Lung microvascular endothelial cell (primary cell): ENCODE data around the gene PTPN4. TPM values are rescaled to one million over a fixed set of nuclear protein-coding genes. Genes with fewer than 3 reads are reported as not detected.
"Not testable (repeated sequence)": the region's sequence is repeated elsewhere in the genome, so short reads cannot be mapped to it uniquely, and the experiment has no call there.

Experiments used
- DNase-seq, 2 donors: peaks; one replicate each; pipeline versions ENCODE4 v3.0.0 to v3.0.0-alpha.2; 2010; ENCODE audit warnings: low read depth in 2 of 2
- total RNA-seq: library from RNA; depleted of rRNA; stranded (reverse); fragments of >200 nt; gene quantifications from 2 replicates; pipeline ENCODE4 v1.2.1, GENCODE V29; 2014

Gene PTPN4
- total RNA-seq, 1 donor from 2014 or later = 26.2 TPM

DNA sequence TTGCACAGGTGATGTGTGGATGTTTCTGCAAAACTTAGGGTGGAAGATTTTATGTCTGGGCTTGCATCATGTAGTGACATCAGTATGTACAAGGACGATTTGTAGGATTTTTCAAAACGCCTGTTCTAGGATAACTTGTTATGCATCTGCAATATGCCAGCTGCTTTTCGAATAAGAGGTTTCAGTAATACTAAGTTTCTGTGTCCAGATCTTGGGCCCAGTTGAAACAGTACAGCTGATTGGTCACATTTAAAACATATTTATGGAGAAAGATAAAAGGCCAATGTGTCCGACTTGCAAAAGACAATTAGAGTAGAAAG lies 1.2 kb downstream of the PTPN4 start:
- peak in 1 of 2 donors; percentile 36 for DNase-seq

DNA sequence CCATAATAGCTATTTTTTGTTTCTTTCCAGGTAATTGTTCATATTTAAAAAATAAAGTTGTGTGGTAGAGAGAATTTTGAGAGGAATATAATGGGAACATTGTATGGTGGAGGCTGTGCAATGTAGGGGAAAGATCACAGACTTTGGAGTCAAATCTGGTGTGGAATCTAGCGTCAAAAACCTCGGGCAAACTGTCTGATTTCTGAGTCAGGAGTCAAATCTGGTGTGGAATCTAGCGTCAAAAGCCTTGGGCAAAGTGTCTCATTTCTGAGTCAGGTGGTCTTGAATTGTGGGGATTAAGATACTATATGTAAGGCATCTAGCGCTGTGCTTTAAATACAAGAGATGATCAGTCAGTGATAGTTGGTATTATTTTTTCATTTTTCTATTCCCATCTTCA lies 5.1 kb downstream of the PTPN4 start:
- DNase-seq = no peak

DNA sequence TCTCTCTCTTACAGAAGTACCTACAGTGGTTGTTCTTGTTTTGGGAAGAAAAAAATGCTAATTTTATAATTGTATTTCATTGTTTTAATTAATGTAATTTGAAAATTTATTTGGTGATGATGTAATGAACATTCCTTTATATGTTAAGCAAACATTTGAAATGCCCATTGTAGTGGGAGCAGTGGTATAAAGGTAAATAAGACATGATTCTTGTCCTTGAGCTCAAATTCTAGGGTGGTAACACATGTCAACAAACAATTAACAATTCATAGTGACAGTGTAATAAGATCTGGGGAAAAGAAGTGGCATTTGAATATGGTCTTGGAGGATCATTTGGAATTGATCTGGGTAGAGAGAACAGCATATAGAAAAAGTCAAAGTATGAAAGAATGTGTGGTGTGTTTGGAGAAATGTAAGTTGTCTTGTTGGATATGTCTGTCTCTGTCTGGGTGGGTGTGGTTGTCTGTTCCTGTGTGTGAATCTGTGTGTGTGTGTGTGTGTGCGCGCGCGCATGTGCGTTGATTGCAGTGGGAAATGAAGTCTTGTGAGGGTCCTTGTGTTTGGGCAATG lies 5.8 kb downstream of the PTPN4 start:
- DNase-seq = no peak

DNA sequence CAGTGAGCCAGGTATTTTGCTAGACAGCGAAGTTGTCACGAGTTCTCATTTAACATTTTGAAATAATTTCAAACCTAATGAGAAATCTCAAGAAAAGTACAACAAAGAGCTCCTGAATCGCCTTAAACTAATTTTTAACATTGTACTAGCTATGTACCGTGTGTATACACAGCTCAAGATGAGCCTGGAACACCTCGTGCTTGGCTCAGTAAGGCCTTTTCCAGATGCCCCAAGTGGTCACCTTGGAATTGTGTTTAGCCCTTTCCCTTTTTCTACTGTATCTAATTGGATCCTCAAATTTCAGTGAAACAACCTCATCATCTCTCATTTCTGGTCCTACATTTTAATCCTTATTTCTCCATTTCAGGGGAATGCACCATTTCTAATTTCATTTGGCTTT lies 7.2 kb downstream of the PTPN4 start:
- no peak for DNase-seq

DNA sequence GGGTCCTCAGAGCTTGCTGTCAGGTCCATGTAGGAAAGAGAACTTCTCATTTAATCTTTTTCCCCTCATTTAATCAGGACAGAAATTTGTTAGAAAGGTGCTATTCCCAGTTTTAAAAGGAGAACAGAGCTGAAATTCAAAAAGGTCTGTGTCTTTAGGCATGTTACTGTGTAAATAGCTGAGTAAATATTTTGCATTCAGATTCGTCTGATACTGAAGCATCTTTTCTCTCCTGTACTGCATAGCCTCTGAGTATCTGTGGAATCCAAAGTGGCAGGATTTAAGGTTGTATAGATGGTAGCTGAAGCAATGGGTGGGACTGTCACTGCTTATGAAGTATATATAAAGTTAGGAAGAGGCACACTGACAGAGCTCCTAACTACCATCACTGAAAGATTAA lies 9.0 kb downstream of the PTPN4 start:
- DNase-seq = no peak

DNA sequence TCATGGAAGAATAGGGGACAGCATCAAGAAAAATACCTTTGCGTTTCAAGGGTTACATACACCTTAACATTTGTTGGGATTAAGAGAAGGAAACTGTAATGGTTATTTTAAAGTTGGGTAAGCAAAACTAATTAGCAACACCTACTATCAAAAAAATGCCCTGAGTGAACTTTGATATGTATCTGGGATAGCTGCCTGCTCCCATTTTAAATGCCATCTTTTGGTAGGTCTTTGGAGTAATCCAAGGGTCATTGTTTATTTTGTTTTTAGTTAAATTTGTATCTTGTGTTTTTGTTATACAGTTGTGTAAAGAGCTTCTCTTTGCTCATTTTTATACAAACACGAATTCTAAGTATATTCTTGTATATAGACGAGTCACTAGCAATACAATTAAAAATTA lies 9.9 kb downstream of the PTPN4 start:
- no peak for DNase-seq

DNA sequence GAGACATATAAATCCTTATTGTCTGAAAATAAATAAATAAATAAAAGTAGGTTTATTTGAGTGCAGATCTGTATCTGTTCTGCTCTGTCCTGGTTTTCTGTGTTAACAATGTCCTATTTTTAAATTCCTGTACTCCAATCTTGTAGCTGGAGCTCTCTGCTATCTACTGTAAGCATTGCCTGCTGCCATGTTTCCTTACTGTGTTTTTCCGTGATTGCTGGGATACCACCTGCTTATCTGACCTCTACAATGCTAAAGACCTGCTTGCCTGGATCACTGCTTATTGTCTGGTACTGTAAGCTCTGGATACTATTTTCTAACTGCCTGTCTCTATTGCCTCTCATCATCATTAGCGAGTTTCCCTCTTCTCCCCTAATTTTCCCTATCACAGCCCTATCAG lies 11.6 kb downstream of the PTPN4 start:
- peak in 1 of 2 donors; percentile 30 for DNase-seq

DNA sequence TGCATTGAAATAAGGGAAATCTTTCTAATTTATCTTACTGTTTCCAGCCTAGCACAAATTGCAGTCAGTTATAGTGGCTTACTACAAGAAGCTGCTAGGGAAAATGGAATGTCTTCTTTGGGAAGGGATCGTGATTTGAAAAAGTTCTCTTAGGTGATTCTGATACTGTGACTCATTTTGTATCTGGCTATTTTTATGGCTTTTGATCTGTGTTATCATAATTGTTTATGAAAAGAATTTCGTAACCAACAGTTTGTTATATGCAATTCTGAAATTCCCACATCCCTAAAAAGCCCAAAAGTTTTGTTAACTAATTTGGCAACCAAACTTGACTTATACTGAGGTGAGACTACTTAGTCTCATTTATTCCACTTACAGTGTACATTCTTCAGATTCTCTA lies 12.4 kb downstream of the PTPN4 start:
- DNase-seq = no peak

DNA sequence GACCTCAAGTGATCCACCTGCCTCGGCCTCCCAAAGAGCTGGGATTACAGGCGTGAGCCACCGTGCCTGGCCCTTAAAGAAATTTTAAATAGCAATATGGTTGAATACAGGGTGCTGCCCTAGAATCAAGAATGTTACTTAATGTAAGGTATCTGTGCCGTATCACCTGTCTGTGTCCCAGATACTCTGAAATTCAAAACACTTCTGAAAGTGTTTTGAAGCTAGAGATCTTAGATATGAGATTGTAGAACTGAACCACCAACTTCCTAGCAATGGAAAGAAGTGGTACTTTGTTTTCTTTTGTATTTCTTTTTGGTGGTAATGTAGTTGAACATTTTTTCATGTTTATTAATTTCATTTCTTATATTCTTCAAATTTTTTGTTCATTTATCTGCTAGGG lies 13.0 kb downstream of the PTPN4 start:
- DNase-seq = no peak

DNA sequence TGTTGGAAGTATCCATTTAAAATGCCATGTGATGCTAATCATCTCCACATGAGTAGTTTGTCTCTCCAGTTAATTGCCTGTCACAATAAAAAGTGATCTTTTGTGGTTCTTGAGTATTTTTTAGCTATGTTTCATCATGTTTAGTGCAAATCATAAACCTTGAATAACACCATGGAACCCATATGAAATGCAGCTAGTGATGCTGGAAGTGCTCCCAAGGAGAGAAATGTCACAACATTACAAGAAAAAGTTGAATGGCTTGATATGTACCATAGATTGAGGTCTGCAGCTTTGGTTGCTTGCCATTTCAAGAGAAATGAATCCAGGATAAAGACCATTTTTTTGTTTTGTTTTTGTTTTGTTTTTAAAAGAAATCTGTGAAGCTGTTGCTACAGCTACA lies 14.3 kb downstream of the PTPN4 start:
- no peak for DNase-seq

DNA sequence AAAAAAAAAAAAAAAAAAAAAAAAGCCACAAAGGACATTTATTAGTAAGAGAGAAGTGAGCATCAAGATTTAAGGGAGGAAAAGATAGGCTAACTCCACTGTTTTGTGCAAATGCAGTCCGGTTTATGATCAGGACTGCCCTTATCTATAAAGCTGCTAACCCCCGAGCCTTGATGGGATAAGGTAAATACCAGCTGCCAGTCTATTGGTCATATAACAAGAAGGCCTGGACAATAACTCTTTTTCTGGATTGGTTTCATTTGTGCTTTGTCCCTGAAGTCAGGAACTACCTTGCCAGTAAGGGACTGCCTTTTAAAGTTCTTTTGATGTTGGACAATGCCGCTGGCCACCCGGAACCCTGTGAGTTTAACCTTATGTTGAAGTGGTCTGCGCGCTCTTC lies 15.4 kb downstream of the PTPN4 start:
- no peak for DNase-seq

DNA sequence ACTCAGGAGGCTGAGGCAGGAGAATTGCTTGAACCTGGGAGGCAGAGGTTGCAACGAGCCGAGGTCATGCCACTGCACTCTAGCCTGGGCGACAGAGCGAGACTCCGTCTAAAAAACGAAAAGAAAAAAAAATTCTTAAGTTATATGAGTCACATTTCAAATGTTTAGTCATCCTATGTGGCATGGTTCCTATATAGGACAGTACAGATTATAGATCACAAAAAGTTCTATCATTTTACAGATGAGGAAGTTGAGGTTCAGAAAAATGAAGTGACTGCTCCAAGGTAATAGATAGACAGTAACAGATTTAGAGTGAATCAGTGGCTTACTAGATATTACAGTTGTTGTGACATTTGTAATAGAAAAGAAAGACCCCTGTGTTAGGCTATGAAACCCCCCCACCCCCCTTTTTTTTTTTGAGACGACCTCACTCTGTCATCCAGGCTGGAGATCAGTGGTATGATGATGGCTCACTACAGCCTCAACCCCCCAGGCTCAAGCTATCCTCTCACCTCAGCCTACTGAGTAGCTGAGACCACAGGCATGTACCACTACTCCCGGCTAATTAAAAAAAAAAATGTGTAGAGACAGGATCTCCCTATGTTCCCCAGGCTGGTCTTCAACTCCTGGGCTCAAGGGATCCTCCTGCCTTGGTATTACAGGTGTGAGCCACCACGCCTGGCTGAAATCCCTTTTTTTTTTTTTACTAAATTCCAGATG lies 22.7 kb downstream of the PTPN4 start:
- no peak for DNase-seq

DNA sequence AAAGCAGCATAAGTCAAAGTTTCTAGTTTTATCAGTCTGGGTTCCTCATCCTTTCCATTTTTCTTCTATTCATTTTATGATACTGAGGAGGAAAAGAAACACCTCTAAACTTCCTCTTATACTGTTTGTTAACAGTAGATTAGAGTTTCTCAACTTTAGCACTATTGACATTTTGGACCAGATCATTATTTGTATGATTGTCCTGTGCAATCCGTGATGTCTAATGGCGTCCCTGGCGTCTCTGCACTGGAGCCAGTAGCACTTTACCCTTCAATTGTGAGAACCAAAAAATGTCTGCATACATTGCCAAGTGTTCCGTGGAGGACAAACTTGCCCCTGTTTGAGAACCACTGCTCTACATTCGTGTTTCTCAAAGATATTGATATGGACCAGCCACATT lies 25.2 kb downstream of the PTPN4 start:
- DNase-seq = no peak

DNA sequence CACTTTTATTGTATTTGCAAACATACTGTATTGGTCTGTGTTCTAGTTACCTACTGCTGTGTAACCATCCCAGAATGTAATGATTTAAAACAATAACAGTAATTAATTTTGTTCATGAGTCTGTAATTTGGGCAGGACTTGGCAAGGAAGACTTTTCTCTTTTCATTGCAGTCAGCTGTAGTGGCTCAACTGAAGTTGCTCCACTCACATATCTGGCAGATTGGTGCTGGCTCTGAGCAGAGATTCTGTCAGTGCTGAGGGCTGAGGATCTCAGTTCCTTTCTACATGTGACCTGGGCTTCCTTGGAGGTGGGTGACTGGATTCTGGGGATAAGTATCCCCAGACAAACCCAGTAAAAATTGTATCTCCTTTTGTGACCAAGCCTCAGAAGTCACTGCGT lies 26.6 kb downstream of the PTPN4 start:
- DNase-seq = no peak

DNA sequence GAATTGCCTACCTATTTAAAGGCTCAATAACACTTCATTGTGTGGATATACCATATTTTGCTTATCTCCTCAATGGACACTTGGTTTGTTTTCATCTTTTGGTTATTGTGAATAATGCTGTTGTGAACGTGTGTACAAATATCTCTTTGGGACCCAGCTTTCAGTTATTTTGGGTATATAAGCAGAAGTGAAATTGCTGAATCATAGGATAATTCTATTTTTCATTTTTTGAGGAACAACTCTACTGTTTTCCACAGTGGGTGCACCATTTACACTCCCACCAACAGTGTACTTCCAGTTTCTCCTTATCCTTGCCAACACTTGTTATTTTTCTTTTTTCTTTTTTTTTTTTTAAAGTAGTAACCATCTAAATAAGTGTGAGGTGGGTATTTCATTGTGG lies 29.0 kb downstream of the PTPN4 start:
- DNase-seq = no peak

DNA sequence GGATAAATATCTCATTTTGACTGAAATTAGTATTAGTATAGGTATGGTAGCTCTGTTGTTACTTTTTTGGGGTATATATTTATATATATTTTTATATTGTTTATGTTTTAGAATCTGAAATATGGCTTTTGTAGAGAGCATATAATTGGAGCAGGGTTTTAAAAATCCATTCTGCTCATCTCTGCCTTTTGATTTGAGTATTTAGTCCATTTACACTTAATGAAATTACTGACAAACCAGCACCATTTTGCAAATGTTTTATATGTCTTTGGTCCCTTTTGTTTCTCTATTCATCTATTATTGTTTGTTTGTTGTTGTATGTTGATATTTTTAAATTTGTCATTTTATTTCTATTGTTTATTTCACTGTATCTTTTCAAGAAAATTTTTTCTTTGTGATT lies 30.7 kb downstream of the PTPN4 start:
- no peak for DNase-seq

DNA sequence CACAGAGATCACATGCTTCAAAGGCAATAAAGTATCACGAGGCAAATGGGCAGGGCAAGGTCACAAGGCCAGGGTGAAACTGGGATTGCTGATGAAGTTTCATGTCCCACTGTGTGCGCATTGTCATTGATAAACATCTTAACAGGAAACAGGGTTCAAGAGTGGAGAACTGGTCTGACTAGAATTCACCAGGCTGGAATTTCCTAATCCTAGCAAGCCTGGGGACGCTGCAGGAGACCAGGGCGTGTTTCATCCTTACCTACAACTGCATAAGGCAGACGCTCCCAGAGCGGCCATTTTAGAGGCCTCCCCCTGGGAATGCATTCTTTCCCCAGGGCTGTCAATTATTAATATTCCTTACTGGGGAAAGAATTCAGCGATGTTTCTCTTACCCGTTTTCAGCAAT lies 33.2 kb downstream of the PTPN4 start:
- no peak for DNase-seq

DNA sequence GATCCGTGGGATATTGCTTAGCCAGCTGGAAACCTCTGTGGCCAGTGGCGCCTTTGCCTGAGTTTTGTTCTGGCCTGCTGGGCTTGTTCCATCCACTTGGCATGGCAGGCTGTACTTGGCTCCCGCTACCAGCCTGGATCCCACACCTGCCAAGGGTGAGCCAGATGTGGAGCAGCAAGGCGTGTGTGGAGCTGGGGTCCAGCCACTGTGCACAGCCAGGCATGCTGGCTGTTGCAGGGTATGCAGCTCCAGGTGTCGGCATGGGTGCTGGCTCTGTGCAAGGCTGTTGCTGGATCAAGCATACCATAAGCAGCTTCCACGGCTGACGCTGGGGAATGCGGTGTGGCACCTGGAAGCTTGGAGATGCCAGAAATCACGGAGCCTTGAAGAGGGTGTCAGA lies 34.5 kb downstream of the PTPN4 start:
- DNase-seq = no peak

DNA sequence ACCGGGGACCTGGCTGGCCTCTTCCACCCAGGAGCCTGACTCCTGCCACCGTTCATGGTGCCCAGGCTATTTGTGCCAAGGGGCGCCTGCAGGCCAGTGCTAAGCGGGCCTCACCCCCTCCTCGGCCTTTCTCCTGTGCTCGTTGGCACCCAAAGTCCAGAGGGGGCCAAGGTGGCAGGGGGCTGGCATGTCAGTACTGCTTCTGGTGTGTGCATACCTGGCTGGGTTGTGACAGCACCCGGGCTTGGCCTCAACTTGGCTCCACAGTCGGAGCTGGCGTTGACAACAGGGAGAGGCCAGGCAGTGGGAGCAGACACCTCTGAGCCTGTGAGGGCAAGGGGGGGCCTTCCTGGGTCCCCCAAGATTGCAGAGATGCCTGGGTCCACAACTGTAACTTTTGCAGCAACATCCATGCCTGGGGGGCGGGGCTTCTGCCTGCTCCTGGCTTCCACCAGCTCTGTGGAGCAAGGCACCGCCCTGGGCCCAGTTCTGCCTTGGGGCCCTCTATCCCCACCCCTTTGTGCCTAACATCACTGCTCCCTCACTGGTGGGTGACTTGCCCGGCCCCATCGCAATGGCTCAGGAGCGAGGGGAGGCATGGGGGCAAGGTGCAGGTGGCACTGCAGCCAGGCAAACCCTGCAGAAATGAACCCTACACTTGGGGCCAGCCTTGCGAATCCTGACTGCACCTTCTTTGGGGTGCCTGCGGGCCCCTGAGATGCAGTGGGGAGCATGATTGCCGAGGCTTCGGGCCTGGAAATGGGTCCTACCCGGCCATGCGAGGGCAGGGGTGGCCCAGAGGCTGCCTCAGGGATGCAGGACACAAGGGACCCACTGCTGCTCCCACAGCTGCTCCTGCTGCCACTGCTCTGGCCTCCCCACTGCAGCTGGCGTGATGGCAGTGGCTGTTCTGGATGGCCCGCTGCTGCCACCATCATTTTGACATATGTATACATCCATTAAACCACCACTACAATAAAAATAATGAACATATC lies 35.9 kb downstream of the PTPN4 start:
- DNase-seq = no peak

DNA sequence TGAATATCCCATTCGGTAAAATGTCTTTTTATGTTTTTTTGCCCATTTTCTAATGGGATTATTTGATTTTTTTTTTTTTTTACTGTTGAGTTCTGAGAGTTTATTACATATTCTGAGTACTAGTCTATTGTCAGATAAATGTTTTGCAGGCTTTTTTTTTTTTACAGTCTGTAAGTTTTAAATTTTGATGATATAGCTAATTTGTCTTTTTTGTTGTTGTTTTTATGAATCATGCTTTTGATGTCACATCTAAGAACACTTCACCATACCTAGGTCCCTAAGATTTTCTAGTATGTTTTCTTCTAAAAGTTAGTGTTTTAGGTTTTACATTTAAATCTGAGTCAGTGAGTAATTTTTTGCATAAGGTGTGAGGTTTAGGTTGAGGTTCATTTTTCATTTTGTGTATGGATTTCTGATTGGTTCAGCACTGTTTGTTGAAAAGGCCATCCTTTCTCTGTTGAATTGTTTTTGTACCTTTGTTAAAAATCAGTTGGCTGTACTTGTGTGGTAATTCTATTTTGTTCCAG lies 40.7 kb downstream of the PTPN4 start:
- DNase-seq = no peak

DNA sequence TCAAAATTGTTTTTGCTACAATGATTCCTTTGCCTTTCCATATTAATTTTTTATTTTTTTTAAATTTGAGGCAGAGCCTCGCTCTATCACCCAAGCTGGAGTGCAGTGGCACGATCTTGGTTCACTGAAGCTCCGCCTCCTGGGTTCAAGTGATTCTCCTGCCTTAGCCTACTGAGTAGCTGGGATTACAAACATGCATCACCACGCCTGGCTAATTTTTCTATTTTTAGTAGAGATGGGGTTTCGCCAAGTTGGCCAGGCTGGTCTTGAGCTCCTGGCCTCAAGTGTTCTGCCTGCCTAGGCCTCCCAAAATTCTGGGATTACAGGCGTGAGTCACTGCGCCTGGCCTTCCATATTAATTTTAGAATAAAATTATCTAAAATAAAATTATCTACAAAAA lies 41.3 kb downstream of the PTPN4 start:
- no peak for DNase-seq

DNA sequence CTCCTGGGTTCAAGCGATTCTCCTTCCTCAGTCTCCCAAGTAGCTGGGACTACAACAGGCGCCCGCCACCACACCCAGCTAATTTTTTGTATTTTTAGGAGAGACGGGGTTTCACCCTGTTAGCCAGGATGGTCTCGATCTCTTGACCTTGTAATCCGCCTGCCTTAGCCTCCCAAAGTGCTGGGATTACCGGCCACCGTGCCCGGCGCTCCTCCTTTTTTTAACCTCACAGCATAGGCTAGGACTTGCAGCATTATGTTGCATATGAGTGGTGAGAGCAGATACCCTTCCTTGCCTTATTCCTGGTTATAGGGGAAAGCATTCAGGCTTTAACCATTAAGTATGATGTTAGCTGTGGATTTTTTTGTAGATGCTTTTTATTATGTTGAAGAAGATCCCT lies 42.3 kb downstream of the PTPN4 start:
- DNase-seq = not testable (repeated sequence)
